GM19324 (cell line): Measurements from ENCODE around the gene CALR3.
"Not testable (repeated sequence)": the region's sequence is repeated elsewhere in the genome, so short reads cannot be mapped to it uniquely, and the experiment has no call there.

Source experiments
- ATAC-seq: cut with Tn5 transposase; IDR thresholded peaks from one replicate; pipeline ENCODE4 v1.9.1; 2021; ENCODE audit warnings: mild to moderate bottlenecking, moderate library complexity; ENCODE audit not compliant: unreplicated experiment, low FRiP score

The CALR3 gene

DNA sequence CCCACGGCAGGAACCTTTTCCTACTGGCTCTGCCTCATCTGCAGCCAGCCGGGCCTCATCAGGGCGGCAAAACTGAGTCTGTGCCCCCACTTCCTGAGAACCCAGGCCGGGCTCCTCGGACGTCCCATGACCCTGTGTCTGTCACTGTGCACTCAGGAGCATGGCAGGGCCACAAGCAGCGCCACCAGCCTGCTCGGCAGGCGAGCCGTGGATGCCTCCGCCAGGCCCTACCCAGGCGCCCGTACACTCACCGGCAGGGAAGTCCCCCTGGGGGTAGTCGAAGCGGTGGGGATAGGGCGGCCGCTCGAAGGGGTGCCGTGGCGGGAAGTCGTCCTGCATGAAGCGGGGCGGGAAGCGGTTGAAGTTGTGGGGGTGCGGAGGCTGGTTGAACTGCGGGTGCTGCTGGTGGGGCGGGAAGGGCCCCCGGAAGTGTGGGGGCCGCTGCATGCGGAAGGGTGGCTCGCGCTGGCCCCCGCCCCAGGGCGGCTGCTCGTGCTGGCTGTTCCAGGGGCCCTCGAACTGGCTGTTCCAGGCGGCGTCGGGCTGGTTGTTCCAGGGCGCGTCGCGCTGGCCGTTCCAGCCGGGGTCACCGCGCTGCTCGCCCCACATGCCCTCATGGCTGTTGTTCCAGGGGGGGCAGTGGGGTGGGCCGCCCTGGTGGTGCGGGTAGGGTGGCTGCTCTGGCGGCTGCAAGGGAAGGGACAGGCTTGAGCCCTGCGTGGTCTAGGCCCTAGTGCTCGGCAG lies 29.2 kb upstream of the CALR3 start:
- no peak for ATAC-seq

DNA sequence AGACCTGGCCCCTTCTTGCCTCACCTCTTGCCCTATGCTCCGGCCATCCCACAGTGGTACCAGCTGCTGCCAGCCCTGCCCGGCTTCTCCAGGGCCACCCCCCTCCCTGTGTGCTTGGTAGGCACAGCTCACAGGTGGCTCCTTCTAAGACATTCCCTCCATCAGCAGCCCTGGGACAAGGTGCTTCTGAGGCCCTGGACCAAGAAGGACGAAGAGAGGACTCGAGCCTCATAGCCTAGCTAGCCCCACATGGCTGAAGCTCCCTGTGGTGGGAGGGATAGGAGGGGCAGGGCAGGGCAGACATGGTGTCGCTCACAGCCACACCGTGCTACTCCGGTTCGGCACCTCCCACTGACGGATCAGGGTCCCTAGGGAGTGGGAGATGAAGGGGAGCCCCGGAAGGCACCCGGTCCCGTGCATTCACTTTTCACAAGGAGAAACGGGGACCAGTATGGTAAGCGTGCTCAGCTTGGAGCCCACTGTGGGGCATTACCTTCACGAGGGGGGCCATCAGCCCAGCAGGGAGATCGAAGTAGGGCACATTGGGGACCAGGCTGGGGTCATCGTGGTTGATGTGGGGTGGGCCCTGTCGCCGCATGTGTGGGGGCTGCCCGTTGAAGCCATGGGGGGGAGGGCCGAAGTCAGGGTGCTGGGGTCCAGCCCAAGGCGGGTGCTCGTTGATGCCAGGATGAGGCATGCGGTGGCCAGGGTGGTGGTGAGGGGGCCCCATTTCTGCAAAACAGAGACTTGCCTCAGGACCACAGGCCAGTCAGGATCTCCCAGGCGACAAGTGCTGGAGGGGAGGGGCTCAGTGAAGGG lies 26.8 kb upstream of the CALR3 start:
- ATAC-seq: no peak

DNA sequence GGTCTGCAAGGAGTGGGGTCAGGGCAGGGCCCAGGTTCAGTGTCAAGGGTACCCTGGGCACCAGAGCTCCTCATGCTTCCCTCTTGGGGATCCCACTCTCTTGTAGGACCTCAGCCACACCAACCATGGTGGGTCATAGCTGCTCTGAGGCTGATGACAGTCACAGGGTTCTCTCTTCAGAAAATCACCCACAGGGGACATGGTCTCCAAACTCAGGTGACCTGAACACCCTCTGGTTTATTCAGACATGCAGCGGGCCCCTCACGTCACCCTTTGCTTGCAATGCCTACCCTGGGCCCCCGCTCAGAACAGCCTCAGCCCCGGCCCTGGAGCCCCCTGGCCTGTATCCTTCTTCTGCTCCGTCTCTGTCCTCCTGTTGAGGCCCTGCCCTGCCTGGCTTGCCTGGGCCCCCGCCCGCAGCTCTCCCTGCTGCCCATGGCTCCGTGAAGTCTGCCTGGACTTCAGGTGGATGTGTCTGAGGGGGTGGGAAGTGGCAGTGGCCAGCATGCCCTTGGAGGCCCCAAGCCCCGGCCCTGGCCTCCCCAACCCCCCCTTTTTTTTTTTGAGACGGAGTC lies 25.8 kb upstream of the CALR3 start:
- no peak for ATAC-seq

DNA sequence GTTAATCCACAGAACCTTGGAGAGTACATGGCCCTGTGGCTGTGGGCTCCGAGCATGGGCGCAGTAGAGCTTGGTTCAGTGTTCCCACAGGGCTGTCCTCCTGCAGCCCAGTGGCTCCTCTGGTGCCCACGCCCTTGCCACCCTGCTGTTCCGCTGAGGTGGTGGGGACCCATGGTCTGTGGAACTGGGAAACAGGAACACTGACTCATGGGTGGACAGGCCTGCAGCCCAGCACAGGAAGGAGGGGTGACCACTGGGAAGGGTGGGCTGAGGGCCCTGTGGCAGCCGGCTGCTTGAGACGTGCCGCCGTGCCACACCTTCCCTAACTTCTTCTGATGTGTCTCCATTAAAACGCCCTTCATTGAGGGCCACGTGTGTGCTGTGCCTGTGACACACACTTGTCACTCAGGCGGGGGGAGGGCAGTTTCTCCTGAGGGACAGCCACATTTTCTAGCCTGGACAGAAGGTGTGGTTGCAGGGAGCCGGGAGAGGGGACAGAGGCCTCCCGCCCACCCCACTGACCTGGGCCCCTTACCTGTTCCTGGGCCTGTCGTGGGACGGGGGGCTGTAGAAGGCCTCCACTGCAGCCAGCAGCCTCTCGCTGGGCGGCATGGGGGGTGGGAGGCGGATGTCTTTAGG lies 25.1 kb upstream of the CALR3 start:
- ATAC-seq: no peak

DNA sequence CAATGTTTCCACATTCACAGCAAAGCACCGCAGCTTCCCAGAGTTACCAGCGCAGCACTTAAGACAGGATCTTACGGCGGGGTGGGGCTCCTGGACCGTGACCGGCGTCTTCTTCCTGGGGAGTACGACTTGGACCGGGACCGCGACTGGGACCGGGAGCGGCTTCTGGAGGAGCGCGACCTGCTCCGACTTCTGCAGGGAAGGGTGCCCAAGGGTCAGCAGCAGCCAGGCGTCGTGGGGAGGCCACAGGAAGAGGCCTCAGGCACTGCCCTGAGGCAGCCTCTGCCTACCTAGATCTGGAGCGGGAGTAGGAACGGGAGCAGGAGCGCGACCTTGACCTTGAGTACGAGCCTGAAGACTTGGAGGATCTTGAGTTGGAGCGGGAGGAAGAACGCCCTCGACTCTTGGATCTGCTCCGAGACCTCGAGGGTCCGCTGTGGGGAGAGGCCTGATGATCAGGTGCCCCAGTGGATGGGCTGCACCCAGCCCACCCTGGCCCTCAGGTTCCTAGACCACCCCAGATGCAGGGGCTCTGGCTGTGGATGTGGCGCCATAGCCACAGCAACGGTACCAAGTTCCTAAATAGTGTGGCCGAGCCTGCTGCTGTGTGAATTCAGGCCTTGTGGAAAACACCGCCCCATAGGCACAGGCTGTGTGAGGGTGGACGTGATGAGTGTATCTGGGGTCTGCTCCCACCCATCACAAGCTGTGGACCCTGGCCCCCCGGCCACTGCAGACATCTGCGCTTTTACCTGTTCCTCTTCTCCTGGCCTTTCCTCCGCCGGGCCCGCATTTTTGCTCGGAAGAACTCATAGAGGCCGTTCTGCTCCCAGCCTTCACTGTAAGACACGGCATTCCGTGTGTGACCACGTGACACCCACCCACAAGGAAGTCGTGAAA lies 24.4 kb upstream of the CALR3 start:
- no peak for ATAC-seq

DNA sequence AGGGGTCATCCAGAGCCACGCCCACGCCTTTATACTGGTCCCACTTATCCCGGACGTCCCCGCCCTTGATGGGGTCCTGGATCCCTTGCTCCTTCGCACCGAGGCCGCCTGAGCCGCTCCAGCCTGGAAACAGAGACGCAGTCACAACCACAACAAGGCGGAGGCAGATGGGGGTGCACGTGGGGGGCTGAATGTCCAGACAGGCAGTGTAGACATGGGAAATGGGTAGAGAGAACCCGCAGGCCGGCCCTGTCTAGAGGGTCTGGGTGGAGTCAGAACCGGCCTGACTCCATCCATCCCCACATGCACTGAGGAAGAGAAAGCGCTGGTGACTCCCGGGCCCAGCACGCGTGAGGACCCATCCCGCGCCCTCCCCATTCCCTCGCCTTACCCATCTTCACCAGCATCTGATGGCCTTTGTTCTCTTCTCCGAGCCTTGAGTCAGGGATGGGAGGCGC lies 23.3 kb upstream of the CALR3 start:
- no peak for ATAC-seq

DNA sequence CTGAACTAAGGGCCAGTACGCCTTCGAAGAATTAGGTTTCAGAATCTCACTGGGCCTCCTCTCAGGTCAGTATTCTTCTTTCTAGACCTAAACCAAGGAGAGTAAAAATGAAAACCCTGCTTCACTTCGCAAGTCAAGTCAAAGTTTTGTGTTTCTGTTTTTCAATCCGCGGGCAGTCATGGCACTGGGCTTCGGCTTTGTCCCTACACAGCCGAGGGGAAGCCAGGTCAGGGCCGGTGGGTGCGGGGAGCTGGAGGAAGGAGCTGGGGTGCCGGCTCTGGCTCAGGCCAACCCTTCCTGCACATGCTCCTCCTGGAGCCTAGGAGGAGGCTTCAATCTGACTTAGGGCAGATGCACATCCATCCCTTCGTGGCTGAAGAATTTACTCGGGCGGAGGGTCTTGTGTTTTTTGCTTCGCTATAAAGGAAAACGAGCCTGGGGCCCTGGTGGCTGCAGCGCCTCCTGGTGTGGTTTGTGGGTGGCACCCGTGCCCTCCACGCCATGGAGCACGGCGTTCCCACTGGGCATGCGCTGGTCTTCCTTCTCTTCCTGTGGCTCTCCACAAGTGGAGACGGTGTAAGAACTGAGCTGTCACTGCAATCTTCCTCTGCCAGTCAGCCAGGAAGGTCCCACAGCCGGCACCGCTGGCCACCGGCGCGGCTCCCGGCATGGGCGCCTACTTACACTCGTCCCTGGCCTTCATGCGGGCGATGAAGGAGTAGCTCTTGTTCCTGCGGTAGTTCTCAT lies 22.7 kb upstream of the CALR3 start:
- no peak for ATAC-seq

DNA sequence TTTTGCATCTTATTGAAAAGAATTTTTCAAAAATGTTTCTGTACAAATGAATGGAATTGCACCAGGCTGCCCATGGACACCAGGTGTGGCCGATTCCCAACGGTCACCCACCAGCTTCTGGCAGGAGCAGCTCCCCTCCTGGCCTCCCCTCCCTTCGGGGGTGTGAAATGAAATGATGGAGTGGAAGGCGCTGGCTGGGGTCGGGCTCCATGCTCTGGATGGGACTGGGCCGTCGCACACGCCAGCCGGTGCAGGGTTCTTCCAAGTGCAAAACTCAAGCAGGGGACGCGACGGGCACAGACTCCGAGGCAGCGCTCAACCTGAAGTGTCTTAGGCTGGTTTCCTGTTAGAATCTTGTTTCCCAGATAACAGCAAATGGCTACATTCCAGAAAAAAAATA lies 22.1 kb upstream of the CALR3 start:
- ATAC-seq: no peak

DNA sequence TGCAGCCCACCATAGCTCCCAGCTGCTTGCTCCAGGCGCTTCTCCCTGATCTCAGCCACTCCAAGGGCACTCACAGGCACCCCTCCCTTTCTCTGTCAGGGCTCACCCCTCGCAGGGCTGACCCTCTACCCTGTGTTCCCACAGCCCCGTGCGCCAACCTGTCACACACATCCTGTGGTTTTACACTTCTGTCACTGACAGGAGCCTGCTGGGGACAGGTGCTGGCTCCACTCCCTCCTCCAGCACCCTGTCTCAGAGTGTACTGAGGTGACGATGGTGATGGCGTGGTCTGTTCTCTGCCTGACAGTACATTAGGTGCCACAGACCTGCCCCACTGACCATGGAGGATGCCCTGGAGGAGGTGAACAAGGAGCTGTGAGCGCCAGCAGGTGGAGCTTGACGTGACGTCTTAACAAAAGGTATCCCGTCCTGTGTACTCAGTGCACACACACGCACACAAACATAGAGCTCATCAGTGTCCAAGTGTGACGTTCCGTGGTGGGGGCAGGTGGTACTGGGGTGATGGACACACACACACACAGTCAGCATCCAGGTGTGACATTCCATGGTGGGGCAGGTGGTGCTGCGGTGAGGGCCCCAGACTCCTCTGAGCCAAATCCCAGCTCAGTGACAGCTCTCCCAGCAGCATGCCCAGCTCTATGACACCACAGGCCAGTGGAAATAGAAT lies 21.1 kb upstream of the CALR3 start:
- no peak for ATAC-seq

DNA sequence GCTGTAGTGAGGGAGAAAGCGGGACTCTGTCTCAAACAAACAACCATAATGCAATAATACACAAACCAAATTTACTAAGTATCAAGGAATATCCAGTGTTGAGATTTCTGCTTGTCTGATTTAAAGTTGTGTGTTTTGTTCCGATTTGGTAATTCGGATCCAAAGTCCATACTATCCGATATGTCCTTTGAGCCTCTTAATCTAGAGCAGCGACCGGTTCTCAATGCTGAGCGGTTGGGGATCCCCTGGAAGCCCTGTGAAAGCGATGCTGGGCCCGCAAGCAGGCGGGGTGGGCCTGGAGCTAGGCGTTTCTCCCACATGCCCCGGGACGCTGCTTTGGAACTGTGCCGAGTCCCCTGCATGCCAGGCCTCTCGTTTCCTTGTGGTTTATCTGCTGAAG lies 20.4 kb upstream of the CALR3 start:
- no peak for ATAC-seq

DNA sequence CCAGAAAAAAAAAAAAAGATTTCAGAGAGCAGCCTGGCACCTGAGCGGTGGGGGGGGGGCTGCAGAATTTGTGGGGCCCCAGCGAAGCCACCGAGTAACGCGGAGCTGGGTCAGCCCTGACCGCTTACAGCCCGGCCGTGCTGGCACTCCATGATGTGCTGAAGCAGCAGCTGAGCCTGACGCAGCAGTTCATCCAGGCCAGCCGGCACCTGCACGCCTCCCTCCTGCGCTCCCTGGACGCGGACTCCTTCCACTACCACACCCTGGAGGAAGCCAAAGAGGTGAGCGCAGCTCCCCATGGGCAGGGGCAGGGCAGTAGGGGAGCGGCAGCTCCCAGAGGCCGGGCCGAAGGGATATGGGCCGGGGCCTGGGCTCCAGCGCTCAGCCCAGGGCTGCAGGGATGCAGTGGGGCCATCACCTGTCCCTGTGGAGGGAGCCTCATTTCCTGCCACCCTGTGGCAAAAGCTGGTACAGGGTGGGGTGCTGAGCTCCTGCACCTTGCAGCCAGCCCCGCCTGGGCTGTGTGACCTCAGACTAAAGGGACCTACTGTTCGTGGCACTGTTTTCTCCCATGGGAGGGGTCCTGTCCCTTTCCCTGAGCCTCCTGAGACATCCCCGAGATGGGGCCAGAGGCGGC lies 18.5 kb upstream of the CALR3 start:
- ATAC-seq: no peak

DNA sequence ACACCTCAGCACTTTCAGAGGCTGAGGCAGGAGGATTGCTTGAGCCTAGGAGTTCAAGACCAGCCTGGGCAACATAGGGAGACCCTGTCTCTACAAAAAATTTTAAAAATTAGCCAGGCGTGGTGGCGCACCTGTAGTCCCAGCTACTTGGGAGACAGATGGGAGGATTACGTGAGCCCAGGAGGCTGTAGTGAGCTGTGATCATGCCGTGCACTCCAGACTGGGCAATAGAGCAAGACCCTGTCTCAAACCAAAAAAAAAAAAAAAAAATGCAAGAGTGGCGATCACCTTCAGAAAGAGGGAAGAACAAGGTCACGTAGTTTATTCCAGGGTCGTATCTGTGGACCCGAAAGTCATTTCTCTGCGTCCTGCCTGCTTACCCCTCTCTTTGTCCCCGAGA lies 16.6 kb upstream of the CALR3 start:
- not testable (repeated sequence) for ATAC-seq

DNA sequence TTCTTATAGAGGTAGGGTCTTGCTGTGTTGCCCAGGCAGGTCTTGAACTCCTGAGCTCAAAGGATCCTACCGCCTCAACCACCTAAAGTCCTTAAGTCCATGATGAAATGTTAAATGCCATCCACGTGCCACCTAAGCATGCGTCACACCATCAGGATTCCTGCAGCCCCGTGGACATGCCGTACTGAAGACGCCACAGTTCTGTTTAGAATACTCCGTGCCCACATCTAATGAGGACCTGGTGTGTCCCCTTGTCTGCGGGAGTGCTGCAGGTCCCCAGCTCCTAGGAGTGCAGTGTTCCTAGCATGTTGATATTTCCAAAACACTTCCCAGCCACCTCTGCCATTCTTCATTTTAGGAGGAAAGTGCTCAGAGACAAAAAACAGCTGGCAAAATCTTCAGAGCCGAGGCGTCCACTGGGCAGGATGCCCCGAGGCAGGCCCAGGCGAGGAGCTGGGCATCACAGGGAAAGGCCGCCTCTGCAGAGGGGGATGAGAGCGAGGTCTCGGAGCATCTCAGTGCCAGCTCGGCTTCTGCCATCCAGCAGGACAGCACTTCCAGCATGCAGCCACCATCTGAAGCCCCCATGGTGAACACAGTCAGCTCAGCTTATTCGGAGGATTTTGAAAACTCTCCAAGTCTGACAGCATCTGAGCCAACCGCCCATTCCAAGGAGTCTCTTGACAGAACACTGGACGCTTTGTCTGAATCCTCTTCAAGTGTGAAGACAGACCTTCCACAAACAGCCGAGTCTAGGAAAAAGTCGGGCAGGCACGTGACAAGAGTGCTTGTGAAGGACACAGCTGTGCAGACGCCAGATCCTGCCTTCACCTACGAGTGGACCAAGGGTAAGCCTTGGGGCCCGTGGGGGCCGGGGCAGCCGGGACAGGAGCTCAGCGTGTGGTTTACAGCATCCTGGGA lies 13.4 kb upstream of the CALR3 start:
- ATAC-seq: no peak

DNA sequence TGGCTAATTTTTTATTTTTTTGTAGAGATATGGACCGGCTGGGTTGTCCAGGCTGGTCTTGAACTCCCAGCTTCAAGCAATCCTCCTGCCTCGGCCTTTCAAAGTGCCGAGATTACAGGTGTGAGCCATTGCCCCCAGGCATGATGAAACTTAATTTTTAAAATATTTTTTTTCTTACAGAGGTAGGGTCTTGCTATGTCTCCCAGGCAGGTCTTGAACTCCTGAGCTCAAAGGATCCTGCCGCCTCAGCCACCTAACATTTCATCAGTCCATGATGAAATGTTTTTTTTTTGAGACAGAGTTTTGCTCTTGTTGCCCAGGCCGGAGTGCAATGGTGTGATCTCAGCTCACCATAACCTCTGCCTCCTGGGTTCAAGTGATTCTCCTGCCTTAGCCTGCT lies 12.6 kb upstream of the CALR3 start:
- ATAC-seq: no peak

DNA sequence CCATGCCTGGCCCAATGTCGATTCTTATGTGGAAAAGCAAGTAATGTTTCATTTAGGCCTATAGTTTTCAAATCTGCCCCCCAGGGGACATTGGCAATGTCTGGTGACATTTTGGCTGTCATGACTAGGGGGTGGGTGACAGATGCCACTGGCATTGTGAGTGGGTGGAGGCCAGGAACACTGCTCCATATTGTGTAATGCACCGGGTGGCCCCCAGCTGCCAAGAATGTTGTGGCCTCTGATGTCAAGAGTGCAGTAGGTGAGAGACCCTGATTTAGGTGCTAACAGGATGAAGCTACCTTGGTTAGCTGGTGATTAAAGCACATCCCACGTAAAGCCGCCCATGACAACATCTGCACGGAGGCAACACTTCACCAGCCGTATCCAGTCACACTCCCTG lies 11.0 kb upstream of the CALR3 start:
- ATAC-seq: no peak

DNA sequence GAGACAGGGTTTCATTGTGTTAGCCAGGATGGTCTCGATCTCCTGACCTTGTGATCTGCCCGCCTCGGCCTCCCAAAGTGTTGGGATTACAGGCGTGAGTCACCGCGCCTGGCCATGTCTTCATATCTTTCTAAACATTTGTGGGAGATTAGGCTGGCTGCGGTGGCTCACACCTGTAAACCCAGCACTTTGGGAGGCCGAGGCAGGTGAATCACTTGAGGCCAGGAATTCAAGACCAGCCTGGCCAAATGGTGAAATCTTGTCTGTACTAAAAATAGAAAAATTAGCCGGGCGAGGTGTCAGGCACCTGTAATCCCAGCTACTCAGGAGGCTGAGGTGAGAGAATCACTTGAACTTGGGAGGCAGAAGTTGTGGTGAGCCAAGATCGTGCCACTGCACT lies 10.2 kb upstream of the CALR3 start:
- not testable (repeated sequence) for ATAC-seq

DNA sequence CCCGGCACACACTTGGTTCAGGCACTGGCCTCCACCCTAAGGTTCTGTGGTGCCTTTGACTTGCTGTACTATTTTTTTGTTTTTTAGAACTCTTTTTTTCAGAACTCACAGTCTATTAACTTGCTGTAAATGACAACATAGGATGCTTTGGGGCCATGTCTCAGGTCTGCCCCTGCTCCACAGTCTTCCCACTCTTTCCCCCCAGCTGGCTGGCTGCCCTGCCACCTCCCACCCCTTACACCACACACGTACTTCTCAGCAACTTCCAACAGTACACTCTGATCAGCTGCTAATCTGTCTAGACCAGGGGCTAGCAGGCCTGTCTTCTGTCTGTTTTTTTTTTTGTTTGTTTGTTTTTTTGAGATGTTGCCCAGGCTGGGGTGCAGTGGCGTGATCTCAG lies 8.3 kb upstream of the CALR3 start:
- ATAC-seq: no peak
